ENCODE measurements around the gene FILIP1. TPM values are rescaled to one million over a fixed set of nuclear protein-coding genes. Genes with fewer than 3 reads are reported as not detected.

Gene FILIP1
- total and polyA plus RNA-seq, 8 donors = 0.31 to 29.8 (median 5.7) TPM

DNA sequence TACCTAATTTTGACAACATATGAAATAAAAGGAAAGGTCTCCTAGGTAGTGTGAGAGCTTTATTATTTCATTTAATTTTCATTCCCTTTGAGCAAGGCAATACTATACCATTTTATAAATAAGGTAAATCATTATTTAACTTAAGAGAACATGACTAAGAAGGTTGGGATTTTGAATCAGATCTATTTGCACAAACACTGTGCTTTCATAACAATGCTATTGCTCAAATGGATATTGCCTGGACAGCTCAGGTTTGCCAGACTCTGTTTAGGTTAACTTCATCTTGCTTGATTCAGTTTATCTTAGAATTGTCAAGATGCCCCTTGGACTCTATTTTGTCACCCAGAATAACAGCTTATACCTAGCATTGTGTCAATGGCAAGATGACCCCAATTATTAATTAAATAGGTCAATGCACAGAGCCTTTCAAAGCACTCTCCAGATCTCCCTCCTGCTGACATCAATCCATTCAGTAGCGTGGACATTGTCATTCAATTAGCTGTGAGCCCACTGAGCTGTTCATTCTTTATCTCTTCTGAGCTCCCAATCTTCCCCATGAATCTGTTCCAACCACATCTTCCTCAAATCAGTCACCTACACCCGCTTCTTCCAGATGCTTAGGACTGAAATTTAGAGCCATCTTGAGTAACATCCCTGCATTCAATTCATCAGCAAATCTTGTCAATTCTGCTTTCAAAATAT is 166.9 kb downstream of the FILIP1 start:
- WGBS, 5 donors = 61 to 86% (median 73%) methylated on average over 2 of the region's 2 CpGs
- TF ChIP-seq EP300 (IDR thresholded peaks at IDR 0.05) (no peak), POLR2AphosphoS5 (IDR thresholded peaks at IDR 0.05) (no peak), POLR2A (IDR thresholded peaks at IDR 0.05) (no peak)
- TF ChIP-seq, protein P1, sequence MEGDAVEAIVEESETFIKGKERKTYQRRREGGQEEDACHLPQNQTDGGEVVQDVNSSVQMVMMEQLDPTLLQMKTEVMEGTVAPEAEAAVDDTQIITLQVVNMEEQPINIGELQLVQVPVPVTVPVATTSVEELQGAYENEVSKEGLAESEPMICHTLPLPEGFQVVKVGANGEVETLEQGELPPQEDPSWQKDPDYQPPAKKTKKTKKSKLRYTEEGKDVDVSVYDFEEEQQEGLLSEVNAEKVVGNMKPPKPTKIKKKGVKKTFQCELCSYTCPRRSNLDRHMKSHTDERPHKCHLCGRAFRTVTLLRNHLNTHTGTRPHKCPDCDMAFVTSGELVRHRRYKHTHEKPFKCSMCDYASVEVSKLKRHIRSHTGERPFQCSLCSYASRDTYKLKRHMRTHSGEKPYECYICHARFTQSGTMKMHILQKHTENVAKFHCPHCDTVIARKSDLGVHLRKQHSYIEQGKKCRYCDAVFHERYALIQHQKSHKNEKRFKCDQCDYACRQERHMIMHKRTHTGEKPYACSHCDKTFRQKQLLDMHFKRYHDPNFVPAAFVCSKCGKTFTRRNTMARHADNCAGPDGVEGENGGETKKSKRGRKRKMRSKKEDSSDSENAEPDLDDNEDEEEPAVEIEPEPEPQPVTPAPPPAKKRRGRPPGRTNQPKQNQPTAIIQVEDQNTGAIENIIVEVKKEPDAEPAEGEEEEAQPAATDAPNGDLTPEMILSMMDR (IDR thresholded peaks at IDR 0.05) = no peak
- Histone ChIP-seq H3K36me3 (no peaks in the 10 kb centered on the region), H3K4me3 (no peak overlapping the region), H3K27me3 (no peaks in the 10 kb centered on the region), H3K27ac (no peak overlapping the region), H3K4me1 (no peaks in the 10 kb centered on the region), H3K9me3 (no peaks in the 10 kb centered on the region)
- no peak for DNase-seq
- intact Hi-C loops (cut with DNase I; ENCODE audit: low total_unique reads) = no loop called here

DNA sequence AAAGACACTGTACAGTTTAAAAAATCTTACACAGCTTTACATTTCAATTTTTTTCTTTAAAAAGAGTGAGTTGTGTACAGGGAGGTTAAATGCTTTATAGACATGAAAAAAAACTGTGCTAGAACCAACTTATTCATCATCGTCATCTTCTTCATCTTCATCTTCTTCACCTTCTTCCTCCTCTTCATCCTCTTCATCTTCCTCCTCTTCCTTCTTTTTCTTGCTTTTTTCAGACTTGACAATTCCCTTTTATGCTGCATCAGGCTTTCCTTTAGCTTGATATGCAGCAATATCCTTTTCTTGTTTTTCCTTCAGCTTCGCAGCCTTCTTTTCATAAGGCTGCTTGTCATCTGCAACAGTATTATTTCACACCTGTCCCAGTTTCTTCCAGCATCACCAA is 174.7 kb downstream of the FILIP1 start:
- DNase-seq = no peak
- Histone ChIP-seq H3K4me1 (peaks cover 0 to 8% (median 0%) of the 10 kb centered on the region in 4 donors), H3K9me3 (no peaks in the 10 kb centered on the region), H3K27me3 (no peaks in the 10 kb centered on the region), H3K27ac (no peak overlapping the region), H3K36me3 (no peaks in the 10 kb centered on the region), H3K4me3 (no peak overlapping the region)
- intact Hi-C loops (cut with DNase I; ENCODE audit: low total_unique reads) = no loop called here
- WGBS, 5 donors = 54 to 88% (median 75%) methylated on average over 2 of the region's 2 CpGs
- TF ChIP-seq POLR2A (IDR thresholded peaks at IDR 0.05) = no peak
- TF ChIP-seq EP300 (IDR thresholded peaks at IDR 0.05) = no peak
- TF ChIP-seq, protein P1 (IDR thresholded peaks at IDR 0.05) = no peak
- TF ChIP-seq POLR2AphosphoS5 (IDR thresholded peaks at IDR 0.05) = no peak

DNA sequence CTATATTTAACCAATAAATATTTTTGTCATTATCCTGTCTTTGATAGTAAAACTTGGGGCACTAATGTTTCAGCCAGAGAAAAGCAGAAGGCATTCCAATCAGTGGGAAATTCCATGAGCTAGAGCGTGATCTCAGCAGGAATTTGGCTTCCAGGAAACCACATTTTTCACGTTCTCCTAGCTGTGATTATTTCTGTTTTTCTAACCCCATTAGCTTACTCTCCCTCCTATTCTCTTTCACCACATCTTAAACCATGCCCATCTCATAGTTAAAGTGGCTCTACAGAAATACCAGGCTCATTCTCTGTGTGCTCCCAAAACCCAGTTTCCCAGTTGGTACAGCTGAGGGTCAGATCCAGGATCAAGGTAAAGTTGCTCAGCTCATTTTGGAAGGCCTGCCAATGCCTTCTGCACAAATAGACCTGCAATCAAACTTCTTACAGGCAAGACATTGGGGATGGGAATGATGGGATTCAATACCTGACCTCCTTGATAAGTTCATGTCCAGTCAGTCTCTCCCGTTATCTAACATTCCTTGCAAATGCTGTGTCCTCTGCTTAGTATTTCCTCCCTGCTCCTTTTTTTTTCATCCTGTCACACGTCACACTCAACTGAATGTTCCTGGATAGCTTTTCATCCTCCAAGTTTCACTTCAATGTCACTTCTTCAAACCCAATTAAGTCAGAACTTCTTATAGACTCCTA is 175.9 kb downstream of the FILIP1 start:
- Histone ChIP-seq H3K9me3 (no peaks in the 10 kb centered on the region), H3K4me1 (peaks cover 0 to 8% (median 0%) of the 10 kb centered on the region in 4 donors), H3K36me3 (no peaks in the 10 kb centered on the region), H3K4me3 (no peak overlapping the region), H3K27me3 (no peaks in the 10 kb centered on the region), H3K27ac (no peak overlapping the region)
- intact Hi-C loops (cut with DNase I; ENCODE audit: low total_unique reads) = no loop called here
- no peak for TF ChIP-seq EP300 (IDR thresholded peaks at IDR 0.05)
- no peak for TF ChIP-seq POLR2AphosphoS5 (IDR thresholded peaks at IDR 0.05)
- TF ChIP-seq POLR2A (IDR thresholded peaks at IDR 0.05) = no peak
- TF ChIP-seq, protein P1 (IDR thresholded peaks at IDR 0.05) = no peak
- WGBS, 5 donors = 59 to 66% (median 62%) methylated on average over 4 of the region's 4 CpGs
- peak in 1 of 2 donors; percentile 55 for DNase-seq

DNA sequence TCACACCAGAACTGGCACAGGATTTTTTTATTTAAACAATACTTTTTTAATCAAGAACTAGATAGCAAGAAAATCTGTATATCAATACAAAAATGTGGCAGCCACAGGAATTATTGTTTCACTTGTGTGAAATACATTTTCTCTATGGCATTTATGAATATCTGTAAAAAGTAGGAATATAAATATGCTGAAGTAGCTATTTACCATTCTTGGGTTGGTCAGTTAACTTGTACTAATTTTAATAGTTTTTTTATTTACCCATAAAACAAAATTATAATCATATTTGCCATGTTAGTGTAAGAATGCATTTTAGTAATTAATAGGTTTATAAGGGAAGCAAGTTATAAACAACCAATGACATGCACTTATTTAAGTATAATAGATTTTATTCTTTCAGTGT is 177.6 kb downstream of the FILIP1 start:
- no peak overlapping the region for H3K27ac ChIP-seq
- H3K4me1 ChIP-seq = peaks cover 0 to 8% (median 0%) of the 10 kb centered on the region in 4 donors
- H3K9me3 ChIP-seq = no peaks in the 10 kb centered on the region
- no peak for DNase-seq
- no peak overlapping the region for H3K4me3 ChIP-seq
- no peaks in the 10 kb centered on the region for H3K36me3 ChIP-seq
- intact Hi-C loops (cut with DNase I; ENCODE audit: low total_unique reads) = no loop called here
- no peak for TF ChIP-seq POLR2AphosphoS5 (IDR thresholded peaks at IDR 0.05)
- TF ChIP-seq POLR2A (IDR thresholded peaks at IDR 0.05) = no peak
- no peak for TF ChIP-seq EP300 (IDR thresholded peaks at IDR 0.05)
- TF ChIP-seq, protein P1 (IDR thresholded peaks at IDR 0.05) = no peak
- no peaks in the 10 kb centered on the region for H3K27me3 ChIP-seq

Measured in stomach (tissue), 9 donors.